GM23338 (cell line): ENCODE results near the gene AVP.

Experiments used
- CTCF ChIP-seq, 2 experiments: fragments of 200-600 bp in 1 of 2; sonication (generic) in 1 of 2; conservative IDR thresholded peaks; 2 replicates each; pipeline versions ENCODE4 v1.5.1 to v1.6.1; 2016 to 2017; ENCODE audit warnings: antibody characterized with exemption in 2 of 2, low read depth in 2 of 2, mild to moderate bottlenecking in 2 of 2, moderate library complexity in 1 of 2
- EZH2 ChIP-seq: fragments of 200-600 bp; sonication (generic); IDR thresholded peaks from one replicate; pipeline ENCODE4 v1.8.0; 2017; ENCODE audit warnings: antibody characterized with exemption, mild to moderate bottlenecking, low read depth; ENCODE audit not compliant: unreplicated experiment

- TF ChIP-seq CTCF (conservative IDR thresholded peaks at IDR 0.05; ENCODE audit: low read depth in 2 of 2) (no peak), EZH2 (no peak)
Observed at GRCh38 chr20:3094848-3095629, 10.5 kb upstream of the AVP start.
